ENCODE data around the gene ERGIC2.
"Not testable (repeated sequence)": the region's sequence is repeated elsewhere in the genome, so short reads cannot be mapped to it uniquely, and the experiment has no call there.

Gene ERGIC2

GRCh38 chr12:29290475-29290874, 90.5 kb downstream of the ERGIC2 start:
- FAIRE-seq, result not testable (repeated sequence)

- FAIRE-seq, result no peak
These were observed 92.9 kb downstream of the ERGIC2 start for GRCh38 chr12:29288031-29288430.

DNA sequence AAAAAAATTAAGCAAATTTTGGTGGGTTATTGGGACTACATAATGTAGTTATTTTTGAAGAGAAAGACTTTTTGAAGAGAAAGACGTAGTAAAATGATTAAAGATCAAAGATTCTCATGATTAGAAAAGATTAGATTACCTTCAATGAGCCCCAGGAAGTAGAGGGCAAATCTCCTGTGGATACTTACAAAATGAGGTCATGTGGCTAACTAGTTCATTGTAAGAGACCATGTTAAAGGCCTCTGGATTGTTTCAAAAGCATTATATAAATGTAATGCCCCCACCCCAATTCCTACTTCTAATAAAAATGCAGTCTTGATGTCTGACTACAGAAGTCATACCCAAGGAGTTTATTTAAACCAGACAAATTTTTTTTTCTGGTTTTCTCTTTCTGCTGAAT, 93.3 kb downstream of the ERGIC2 start:
- no peak for FAIRE-seq

Data from islet of Langerhans (tissue), 1 donor.